Ovary (tissue), 9 donors: ENCODE measurements around the gene PTEN. TPM values are rescaled to one million over a fixed set of nuclear protein-coding genes. Genes with fewer than 3 reads are reported as not detected.

Experiments
- DNase-seq, 5 donors: peaks; one replicate each; pipeline ENCODE4 v3.0.0-alpha.2; 2019 to 2020
- H3K27ac ChIP-seq, 2 donors: fragments of 200-600 bp; one replicate each; pipeline versions ENCODE4 v1.5.1 to v1.8.0; 2019 to 2022
- H3K27me3 ChIP-seq: fragments of 200-600 bp; one replicate; pipeline ENCODE4 v1.8.0; 2022
- H3K36me3 ChIP-seq: fragments of 200-600 bp; sonication (generic); one replicate; pipeline ENCODE4 v1.5.1; 2019
- H3K4me1 ChIP-seq: one replicate; pipeline ENCODE4 v1.8.1; 2013; ENCODE audit warnings: mild to moderate bottlenecking, moderate library complexity; ENCODE audit not compliant: insufficient read depth
- H3K4me3 ChIP-seq: fragments of 200-600 bp; sonication (generic); one replicate; pipeline ENCODE4 v1.5.1; 2017
- H3K9me3 ChIP-seq, 2 donors: fragments of 200-600 bp in 1 of 2; sonication (generic) in 1 of 2; one replicate each; pipeline versions ENCODE4 v1.5.1 to v1.8.1; 2013 to 2019; ENCODE audit warnings: mild to moderate bottlenecking in 1 of 2, moderate library complexity in 1 of 2
- EP300 ChIP-seq: sonication (generic); formaldehyde crosslinking; IDR thresholded peaks from one replicate; pipeline ENCODE4 v1.6.1; 2017; ENCODE audit warnings: antibody characterized with exemption
- POLR2A ChIP-seq: fragments of 450-650 bp; IDR thresholded peaks from one replicate; pipeline ENCODE4 v1.6.1; 2017; ENCODE audit warnings: antibody characterized with exemption, mild to moderate bottlenecking, moderate library complexity
- WGBS, 3 donors: extraction: QIAGEN DNeasy Blood & Tissue Kit in 1 of 3; methylation state at CpG; one replicate each; pipeline versions ENCODE4 v1.1.5 to v1.1.7; 2013 to 2017; 5-methylcytosine and 5-hydroxymethylcytosine counted together
- intact Hi-C, 4 donors: fragments of 100-400 bp; cut with DNase I; formaldehyde crosslinking; loops; one replicate each; pipeline versions ENCODE4 v1.11.0 to v1.15.1; 2022 to 2023
- polyA plus RNA-seq, 2 donors: library from polyadenylated mRNA; stranded (reverse); fragments of 200-250 nt in 1 of 2; fragments of 350-450 nt in 1 of 2; fragmentation: Illumina TruSeq in 1 of 2; extraction: RNeasy Lipid Tissue Mini Kit (QIAGEN cat#74804) in 1 of 2; gene quantifications; one replicate each; pipeline ENCODE4 v1.2.3, GENCODE V29; 2013 to 2014
- total RNA-seq, 7 donors: library from RNA; depleted of rRNA in 2 of 7; stranded (reverse); fragments of >200 nt in 2 of 7; fragmentation: NEBNext Ultra II Directional in 3 of 7; extraction: Animal tissue kit (Norgen Biotek cat#: 25700) in 3 of 7; gene quantifications; one replicate each; pipeline versions ENCODE4 v1.1.0 to v1.2.4, GENCODE V29; 2016 to 2023
- TF ChIP-seq, protein P1 (sequence below), 3 donors: fragments of 450-650 bp in 2 of 3; fragments of 200-600 bp in 1 of 3; IDR thresholded peaks; one replicate each; pipeline versions ENCODE4 v1.5.1 to v1.8.0; 2016 to 2022; ENCODE audit warnings: antibody characterized with exemption in 3 of 3, mild to moderate bottlenecking in 1 of 3
- donor health status: DM: no; HTN: no; CAD: no; lungs with moderate emphysema.
- donor health status: DM: no; HTN: no; CAD: no.
- donor health status: Bipolar disorder and iron deficiency.
- donor health status: DM: yes; HTN: yes; CAD: no.
- donor health status: DM: no; HTN: no; CAD: no.
- donor health status: DM: yes; HTN: yes; CAD: no.

The PTEN gene
- total and polyA plus RNA-seq, 9 donors, result 23.7 to 182 (median 84.7) TPM

DNA sequence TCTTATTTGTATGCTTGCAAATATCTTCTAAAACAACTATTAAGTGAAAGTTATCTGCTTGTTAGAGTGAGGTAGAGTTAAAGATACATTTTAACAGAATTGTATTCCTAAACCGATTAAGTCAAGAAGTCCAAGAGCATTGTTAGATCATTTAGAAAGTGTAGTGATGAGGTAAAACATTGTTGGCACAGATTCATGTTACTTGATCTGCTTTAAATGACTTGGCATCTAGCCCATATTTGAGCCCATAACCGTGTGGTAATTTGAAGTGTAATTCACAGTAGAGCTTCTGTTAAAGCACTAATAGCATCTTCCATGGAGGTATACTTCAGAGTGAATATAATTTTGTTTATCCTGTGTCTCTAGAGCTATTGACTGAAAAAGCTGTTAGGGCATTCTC is 62.1 kb downstream of the PTEN start:
- H3K9me3 ChIP-seq, result no peaks in the 10 kb centered on the region
- WGBS, 3 donors, result 28 to 39% (median 33%) methylated on average over 2 of the region's 2 CpGs
- no peak overlapping the region for H3K4me3 ChIP-seq
- TF ChIP-seq EP300 (no peak), POLR2A (no peak)
- TF ChIP-seq, protein P1, sequence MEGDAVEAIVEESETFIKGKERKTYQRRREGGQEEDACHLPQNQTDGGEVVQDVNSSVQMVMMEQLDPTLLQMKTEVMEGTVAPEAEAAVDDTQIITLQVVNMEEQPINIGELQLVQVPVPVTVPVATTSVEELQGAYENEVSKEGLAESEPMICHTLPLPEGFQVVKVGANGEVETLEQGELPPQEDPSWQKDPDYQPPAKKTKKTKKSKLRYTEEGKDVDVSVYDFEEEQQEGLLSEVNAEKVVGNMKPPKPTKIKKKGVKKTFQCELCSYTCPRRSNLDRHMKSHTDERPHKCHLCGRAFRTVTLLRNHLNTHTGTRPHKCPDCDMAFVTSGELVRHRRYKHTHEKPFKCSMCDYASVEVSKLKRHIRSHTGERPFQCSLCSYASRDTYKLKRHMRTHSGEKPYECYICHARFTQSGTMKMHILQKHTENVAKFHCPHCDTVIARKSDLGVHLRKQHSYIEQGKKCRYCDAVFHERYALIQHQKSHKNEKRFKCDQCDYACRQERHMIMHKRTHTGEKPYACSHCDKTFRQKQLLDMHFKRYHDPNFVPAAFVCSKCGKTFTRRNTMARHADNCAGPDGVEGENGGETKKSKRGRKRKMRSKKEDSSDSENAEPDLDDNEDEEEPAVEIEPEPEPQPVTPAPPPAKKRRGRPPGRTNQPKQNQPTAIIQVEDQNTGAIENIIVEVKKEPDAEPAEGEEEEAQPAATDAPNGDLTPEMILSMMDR (IDR thresholded peaks at IDR 0.05), result no peak
- no peaks in the 10 kb centered on the region for H3K27me3 ChIP-seq
- H3K27ac ChIP-seq, result no peak overlapping the region
- H3K36me3 ChIP-seq, result no peaks in the 10 kb centered on the region
- intact Hi-C loops, result no loop called here
- peaks cover 10% of the 10 kb centered on the region for H3K4me1 ChIP-seq
- no peak for DNase-seq

DNA sequence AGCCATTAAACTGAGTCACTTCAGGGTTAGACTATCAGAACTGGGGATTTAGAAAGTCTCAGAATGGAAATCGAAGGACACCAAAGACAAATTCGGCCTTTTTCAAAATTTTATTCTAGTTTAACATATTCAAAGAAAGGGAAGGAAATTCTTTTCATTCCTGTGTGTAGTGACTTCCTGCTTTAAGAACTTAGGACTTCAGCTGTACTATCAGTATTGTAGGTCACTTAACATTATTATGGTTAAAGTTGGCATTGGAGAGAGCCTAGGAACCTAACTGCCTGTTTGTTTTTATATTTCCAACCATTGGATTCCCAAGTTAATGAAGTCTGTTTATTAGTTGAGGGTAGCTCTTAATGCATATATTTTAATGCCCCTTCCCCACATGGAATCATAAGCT is 63.7 kb downstream of the PTEN start:
- 60 to 71% (median 64%) methylated on average over 2 of the region's 2 CpGs for WGBS, 3 donors
- peaks cover 8% of the 10 kb centered on the region for H3K4me1 ChIP-seq
- no peaks in the 10 kb centered on the region for H3K36me3 ChIP-seq
- H3K27me3 ChIP-seq, result no peaks in the 10 kb centered on the region
- intact Hi-C loops, result no loop called here
- H3K4me3 ChIP-seq, result no peak overlapping the region
- no peaks in the 10 kb centered on the region for H3K9me3 ChIP-seq
- H3K27ac ChIP-seq, result no peak overlapping the region
- TF ChIP-seq EP300 (no peak), POLR2A (no peak)
- TF ChIP-seq, protein P1 (IDR thresholded peaks at IDR 0.05), result no peak
- no peak for DNase-seq

DNA sequence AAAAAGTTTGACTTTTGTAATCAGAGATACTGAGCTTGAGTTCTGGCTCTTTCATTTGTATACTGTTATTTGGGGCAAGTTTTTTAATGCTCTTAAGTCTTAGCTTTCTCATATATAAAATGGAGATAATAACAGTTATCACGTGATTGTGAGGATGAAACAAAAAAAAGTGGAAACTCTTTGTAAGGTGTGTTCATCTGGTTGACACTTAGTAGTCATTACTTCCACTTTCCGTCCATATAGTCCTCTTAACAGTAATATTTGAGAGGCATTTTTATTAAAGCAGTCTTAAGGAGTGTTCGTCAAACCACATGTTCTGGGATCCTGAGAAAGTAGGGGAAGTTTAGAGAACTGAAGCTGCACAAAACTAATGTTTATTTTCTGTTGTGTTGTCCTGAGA is 65.6 kb downstream of the PTEN start:
- 57 to 67% (median 63%) methylated on average over 3 of the region's 3 CpGs for WGBS, 3 donors
- peaks cover 6% of the 10 kb centered on the region for H3K4me1 ChIP-seq
- no peaks in the 10 kb centered on the region for H3K36me3 ChIP-seq
- TF ChIP-seq POLR2A (no peak), EP300 (no peak)
- TF ChIP-seq, protein P1 (IDR thresholded peaks at IDR 0.05), result no peak
- no peaks in the 10 kb centered on the region for H3K9me3 ChIP-seq
- no peak overlapping the region for H3K4me3 ChIP-seq
- H3K27ac ChIP-seq, result no peak overlapping the region
- no peak for DNase-seq
- intact Hi-C loops, result no loop called here
- no peaks in the 10 kb centered on the region for H3K27me3 ChIP-seq

DNA sequence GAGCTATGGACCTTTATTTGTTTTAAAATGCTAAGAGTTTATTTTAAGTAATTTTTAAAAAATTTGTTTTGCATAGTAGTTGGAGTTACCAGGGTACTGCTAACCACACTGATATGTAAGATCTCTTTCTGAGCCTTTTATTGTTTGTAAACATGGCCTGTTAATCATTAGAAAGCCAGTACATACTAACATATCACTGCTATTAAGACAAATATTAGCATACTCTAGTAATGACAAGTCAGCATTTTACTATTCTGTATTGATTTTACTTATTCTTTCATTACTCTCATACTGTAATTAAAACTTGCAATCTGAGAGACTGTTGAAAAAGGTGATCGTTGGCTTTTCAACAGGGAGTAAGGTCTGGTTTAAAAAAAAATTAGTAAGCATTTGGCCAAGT is 66.7 kb downstream of the PTEN start:
- DNase-seq, result no peak
- H3K4me3 ChIP-seq, result no peak overlapping the region
- intact Hi-C loops, result no loop called here
- H3K36me3 ChIP-seq, result no peaks in the 10 kb centered on the region
- H3K27ac ChIP-seq, result no peak overlapping the region
- no peaks in the 10 kb centered on the region for H3K27me3 ChIP-seq
- TF ChIP-seq POLR2A, result no peak
- no peak for TF ChIP-seq EP300
- TF ChIP-seq, protein P1 (IDR thresholded peaks at IDR 0.05), result no peak
- no peaks in the 10 kb centered on the region for H3K9me3 ChIP-seq
- H3K4me1 ChIP-seq, result peaks cover 6% of the 10 kb centered on the region
- WGBS, 3 donors, result 5 to 41% (median 10%) methylated on average over 1 of the region's 1 CpG
